PFSK-1 (cell line): ENCODE data around the gene FAM149A.

Source experiments
- FOXP2 ChIP-seq: optimal IDR thresholded peaks from 2 replicates; pipeline ENCODE3; 2011; ENCODE audit warnings: borderline replicate concordance, control low read depth, inconsistent platforms; ENCODE audit not compliant: insufficient read depth; ENCODE audit errors: extremely low read length, extremely low read depth
- POLR2AphosphoS5 ChIP-seq: IDR thresholded peaks from 2 replicates; pipeline ENCODE4 v1.6.1; 2012; ENCODE audit warnings: low read depth, mild to moderate bottlenecking, control low read depth, low read length, moderate library complexity
- SIN3A ChIP-seq: IDR thresholded peaks from 2 replicates; pipeline ENCODE4 v1.6.1; 2012; ENCODE audit warnings: mild to moderate bottlenecking, low read length, moderate library complexity, borderline replicate concordance; ENCODE audit not compliant: insufficient read depth
- TAF1 ChIP-seq: IDR thresholded peaks from 2 replicates; pipeline ENCODE4 v1.6.1; 2012; ENCODE audit warnings: low read length, control low read depth, borderline replicate concordance; ENCODE audit not compliant: insufficient read depth
- TF ChIP-seq, protein P1 (sequence below), 2 experiments: IDR thresholded peaks; 2 replicates each; pipeline versions ENCODE4 v1.6.1 to v1.8.0; 2011 to 2012; ENCODE audit warnings: low read depth in 2 of 2, low read length in 2 of 2, control low read depth in 1 of 2, inconsistent platforms in 1 of 2, mild to moderate bottlenecking in 1 of 2, moderate library complexity in 1 of 2; ENCODE audit not compliant: insufficient read depth in 1 of 2

The FAM149A gene

GRCh38 chr4:186088523-186088922, 16.0 kb upstream of the FAM149A start:
- TF ChIP-seq, protein P1, sequence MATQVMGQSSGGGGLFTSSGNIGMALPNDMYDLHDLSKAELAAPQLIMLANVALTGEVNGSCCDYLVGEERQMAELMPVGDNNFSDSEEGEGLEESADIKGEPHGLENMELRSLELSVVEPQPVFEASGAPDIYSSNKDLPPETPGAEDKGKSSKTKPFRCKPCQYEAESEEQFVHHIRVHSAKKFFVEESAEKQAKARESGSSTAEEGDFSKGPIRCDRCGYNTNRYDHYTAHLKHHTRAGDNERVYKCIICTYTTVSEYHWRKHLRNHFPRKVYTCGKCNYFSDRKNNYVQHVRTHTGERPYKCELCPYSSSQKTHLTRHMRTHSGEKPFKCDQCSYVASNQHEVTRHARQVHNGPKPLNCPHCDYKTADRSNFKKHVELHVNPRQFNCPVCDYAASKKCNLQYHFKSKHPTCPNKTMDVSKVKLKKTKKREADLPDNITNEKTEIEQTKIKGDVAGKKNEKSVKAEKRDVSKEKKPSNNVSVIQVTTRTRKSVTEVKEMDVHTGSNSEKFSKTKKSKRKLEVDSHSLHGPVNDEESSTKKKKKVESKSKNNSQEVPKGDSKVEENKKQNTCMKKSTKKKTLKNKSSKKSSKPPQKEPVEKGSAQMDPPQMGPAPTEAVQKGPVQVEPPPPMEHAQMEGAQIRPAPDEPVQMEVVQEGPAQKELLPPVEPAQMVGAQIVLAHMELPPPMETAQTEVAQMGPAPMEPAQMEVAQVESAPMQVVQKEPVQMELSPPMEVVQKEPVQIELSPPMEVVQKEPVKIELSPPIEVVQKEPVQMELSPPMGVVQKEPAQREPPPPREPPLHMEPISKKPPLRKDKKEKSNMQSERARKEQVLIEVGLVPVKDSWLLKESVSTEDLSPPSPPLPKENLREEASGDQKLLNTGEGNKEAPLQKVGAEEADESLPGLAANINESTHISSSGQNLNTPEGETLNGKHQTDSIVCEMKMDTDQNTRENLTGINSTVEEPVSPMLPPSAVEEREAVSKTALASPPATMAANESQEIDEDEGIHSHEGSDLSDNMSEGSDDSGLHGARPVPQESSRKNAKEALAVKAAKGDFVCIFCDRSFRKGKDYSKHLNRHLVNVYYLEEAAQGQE (IDR thresholded peaks at IDR 0.05; ENCODE audit: insufficient read depth in 1 of 2, low read depth in 2 of 2, low read length in 2 of 2), result no peak
- TF ChIP-seq FOXP2, result no peak
- no peak for TF ChIP-seq POLR2AphosphoS5
- no peak for TF ChIP-seq TAF1
- TF ChIP-seq SIN3A, result no peak

- TF ChIP-seq, protein P1 (IDR thresholded peaks at IDR 0.05; ENCODE audit: insufficient read depth in 1 of 2, low read depth in 2 of 2, low read length in 2 of 2), result no peak
- no peak for TF ChIP-seq SIN3A
- TF ChIP-seq TAF1, result no peak
- TF ChIP-seq POLR2AphosphoS5, result no peak
- TF ChIP-seq FOXP2, result no peak
Observed at GRCh38 chr4:186092296-186092695, 12.2 kb upstream of the FAM149A start.

DNA sequence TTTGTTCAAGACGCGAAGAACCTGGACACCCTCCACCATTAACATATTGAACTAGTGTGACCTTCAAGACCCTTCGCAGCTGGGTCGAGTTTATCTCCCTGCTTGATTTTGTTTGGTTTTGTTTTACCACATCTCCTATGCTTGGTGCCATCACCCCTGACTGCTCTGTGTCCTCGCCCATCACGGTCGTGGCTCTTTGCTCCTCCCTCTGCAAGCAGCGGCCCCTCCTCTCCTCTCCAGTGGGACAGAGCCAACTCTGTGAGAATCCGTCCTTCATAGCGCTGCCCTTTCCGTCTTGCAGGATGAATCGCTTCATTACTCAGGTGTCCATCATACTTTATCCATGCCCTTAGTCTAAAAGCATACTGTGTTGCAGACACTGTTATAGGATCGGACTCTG, 9.1 kb upstream of the FAM149A start:
- TF ChIP-seq FOXP2 (no peak), POLR2AphosphoS5 (no peak), SIN3A (no peak), TAF1 (no peak)
- TF ChIP-seq, protein P1 (IDR thresholded peaks at IDR 0.05; ENCODE audit: insufficient read depth in 1 of 2, low read depth in 2 of 2, low read length in 2 of 2), result no peak

- no peak for TF ChIP-seq TAF1
- no peak for TF ChIP-seq SIN3A
- TF ChIP-seq, protein P1 (IDR thresholded peaks at IDR 0.05; ENCODE audit: insufficient read depth in 1 of 2, low read depth in 2 of 2, low read length in 2 of 2), result no peak
- TF ChIP-seq FOXP2, result no peak
Observed at GRCh38 chr4:186096681-186097165, 7.8 kb upstream of the FAM149A start.

DNA sequence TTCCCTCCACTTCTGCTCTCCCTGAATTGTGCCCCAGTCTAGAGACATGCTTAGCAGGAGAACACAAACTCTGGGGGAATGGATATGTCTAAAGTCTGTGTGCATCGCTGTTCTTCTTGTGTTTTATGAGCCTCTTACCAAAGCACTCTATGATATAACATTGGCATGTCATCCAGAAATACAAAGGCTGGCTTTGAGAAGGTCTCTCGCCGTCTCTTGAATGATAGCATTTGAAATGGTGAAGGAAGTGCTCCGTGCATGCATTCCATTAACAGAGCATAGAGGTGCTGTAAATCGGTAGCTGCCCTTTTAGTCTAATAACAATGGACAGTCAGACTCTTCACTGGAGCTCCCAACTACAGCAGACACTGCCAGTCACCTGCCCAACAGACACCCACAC, 7.1 kb upstream of the FAM149A start:
- TF ChIP-seq TAF1 (no peak), POLR2AphosphoS5 (no peak), SIN3A (no peak), FOXP2 (no peak)
- TF ChIP-seq, protein P1 (IDR thresholded peaks at IDR 0.05; ENCODE audit: insufficient read depth in 1 of 2, low read depth in 2 of 2, low read length in 2 of 2), result no peak
